HG03558 (cell line): ENCODE data around the gene ATP6V0D1.

ENCODE experiments used
- ATAC-seq: cut with Tn5 transposase; IDR thresholded peaks from one replicate; pipeline ENCODE4 v1.9.1; 2021; ENCODE audit warnings: moderate number of reproducible peaks; ENCODE audit not compliant: unreplicated experiment; ENCODE audit errors: extremely low read depth

ATP6V0D1 gene

GRCh38 chr16:67395458-67396158 is 85.3 kb downstream of the ATP6V0D1 start:
- ATAC-seq = no peak

GRCh38 chr16:67395105-67395457 is 85.9 kb downstream of the ATP6V0D1 start:
- ATAC-seq = no peak

GRCh38 chr16:67394155-67395104 is 86.5 kb downstream of the ATP6V0D1 start:
- no peak for ATAC-seq

- ATAC-seq = no peak
These were observed 87.2 kb downstream of the ATP6V0D1 start for GRCh38 chr16:67393788-67394154.

GRCh38 chr16:67393111-67393787 is 87.7 kb downstream of the ATP6V0D1 start, which contains the start of gene TPPP3:
Gene TPPP3, minus strand, starts transcription at chr16:67393498. Its CDS starts 2,387 bp downstream, at chr16:67391111.
- no peak for ATAC-seq

- no peak for ATAC-seq
These were observed 88.5 kb downstream of the ATP6V0D1 start for GRCh38 chr16:67392301-67393059.

- no peak for ATAC-seq
These were observed 89.3 kb downstream of the ATP6V0D1 start for GRCh38 chr16:67391424-67392300.

GRCh38 chr16:67390816-67391423 is 90.0 kb downstream of the ATP6V0D1 start:
- ATAC-seq = no peak

- no peak for ATAC-seq
These were observed 90.8 kb downstream of the ATP6V0D1 start for GRCh38 chr16:67389911-67390815.

GRCh38 chr16:67388591-67388990 is 92.4 kb downstream of the ATP6V0D1 start:
- ATAC-seq = no peak

- ATAC-seq = no peak
These were observed 92.8 kb downstream of the ATP6V0D1 start for GRCh38 chr16:67388191-67388590.
